HG03039 (cell line): ENCODE data around the gene CNTNAP2.
"Not testable (repeated sequence)": the region's sequence is repeated elsewhere in the genome, so short reads cannot be mapped to it uniquely, and the experiment has no call there.

Experiments
- ATAC-seq: cut with Tn5 transposase; IDR thresholded peaks from one replicate; pipeline ENCODE4 v1.9.1; 2021; ENCODE audit warnings: mild to moderate bottlenecking, moderate library complexity; ENCODE audit not compliant: unreplicated experiment

The CNTNAP2 gene

GRCh38 chr7:146865696-146866095 is 749.1 kb downstream of the CNTNAP2 start:
- no peak for ATAC-seq

- no peak for ATAC-seq
Measured at GRCh38 chr7:146874722-146875121, 758.1 kb downstream of the CNTNAP2 start.

GRCh38 chr7:146875237-146875785 is 758.7 kb downstream of the CNTNAP2 start:
- ATAC-seq = no peak

- no peak for ATAC-seq
Measured at GRCh38 chr7:146875981-146876380, 759.4 kb downstream of the CNTNAP2 start.

- ATAC-seq = no peak
Measured at GRCh38 chr7:146876411-146876810, 759.8 kb downstream of the CNTNAP2 start.

- ATAC-seq = no peak
Measured at GRCh38 chr7:146878901-146879300, 762.3 kb downstream of the CNTNAP2 start.

- ATAC-seq = no peak
Measured at GRCh38 chr7:146885231-146885630, 768.6 kb downstream of the CNTNAP2 start.

- no peak for ATAC-seq
Measured at GRCh38 chr7:146889806-146890555, 773.4 kb downstream of the CNTNAP2 start.

- ATAC-seq = no peak
Measured at GRCh38 chr7:146892151-146892550, 775.5 kb downstream of the CNTNAP2 start.

GRCh38 chr7:146894927-146895326 is 778.3 kb downstream of the CNTNAP2 start:
- no peak for ATAC-seq

GRCh38 chr7:146902266-146902665 is 785.7 kb downstream of the CNTNAP2 start:
- no peak for ATAC-seq

- ATAC-seq = no peak
Measured at GRCh38 chr7:146902728-146903127, 786.1 kb downstream of the CNTNAP2 start.

- ATAC-seq = not testable (repeated sequence)
Measured at GRCh38 chr7:146905746-146906145, 789.1 kb downstream of the CNTNAP2 start.

GRCh38 chr7:146922782-146923181 is 806.2 kb downstream of the CNTNAP2 start:
- no peak for ATAC-seq

GRCh38 chr7:146926841-146927240 is 810.2 kb downstream of the CNTNAP2 start:
- no peak for ATAC-seq

- ATAC-seq = no peak
Measured at GRCh38 chr7:146937836-146938235, 821.2 kb downstream of the CNTNAP2 start.

GRCh38 chr7:146943483-146943882 is 826.9 kb downstream of the CNTNAP2 start:
- no peak for ATAC-seq

- no peak for ATAC-seq
Measured at GRCh38 chr7:146948703-146949102, 832.1 kb downstream of the CNTNAP2 start.

- no peak for ATAC-seq
Measured at GRCh38 chr7:146956321-146956720, 839.7 kb downstream of the CNTNAP2 start.

GRCh38 chr7:146956853-146957252 is 840.3 kb downstream of the CNTNAP2 start:
- no peak for ATAC-seq

GRCh38 chr7:146960773-146961391 is 844.3 kb downstream of the CNTNAP2 start:
- no peak for ATAC-seq

- ATAC-seq = no peak
Measured at GRCh38 chr7:146961617-146962016, 845.0 kb downstream of the CNTNAP2 start.
